Measurements from ENCODE around the gene GLG1. TPM values are rescaled to one million over a fixed set of nuclear protein-coding genes. Genes with fewer than 3 reads are reported as not detected.

The GLG1 gene
- total RNA-seq, 1 donor from 2014 or later, result 193 TPM

GRCh38 chr16:74622005-74622404 lies 15.1 kb upstream of the GLG1 start:
- no peak for DNase-seq (ENCODE audit: low spot score in 2 of 2, unreplicated experiment in 2 of 2)
- H3K27ac Mint-ChIP-seq, result no peak overlapping the region
- TF ChIP-seq CTCF (IDR thresholded peaks at IDR 0.05; ENCODE audit: unreplicated experiment), result no peak
- H3K4me1 Mint-ChIP-seq, result no peaks in the 10 kb centered on the region
- H3K4me3 Mint-ChIP-seq, result no peak overlapping the region
- no peaks in the 10 kb centered on the region for H3K27me3 Mint-ChIP-seq (ENCODE audit: low read depth)
- peaks cover 5% of the 10 kb centered on the region for H3K36me3 Mint-ChIP-seq
- H3K9me3 Mint-ChIP-seq, result no peaks in the 10 kb centered on the region

- Mint-ChIP-seq H3K27me3 (ENCODE audit: low read depth) (no peaks in the 10 kb centered on the region), H3K4me3 (no peak overlapping the region), H3K9me3 (no peaks in the 10 kb centered on the region), H3K4me1 (no peaks in the 10 kb centered on the region), H3K27ac (no peak overlapping the region), H3K36me3 (peaks cover 4% of the 10 kb centered on the region)
- DNase-seq (ENCODE audit: low spot score in 2 of 2, unreplicated experiment in 2 of 2), result no peak
- no peak for TF ChIP-seq CTCF (IDR thresholded peaks at IDR 0.05; ENCODE audit: unreplicated experiment)
Observed at GRCh38 chr16:74617206-74617788, 10.4 kb upstream of the GLG1 start.

GRCh38 chr16:74611721-74612120 lies 4.8 kb upstream of the GLG1 start:
- no peak for TF ChIP-seq CTCF (IDR thresholded peaks at IDR 0.05; ENCODE audit: unreplicated experiment)
- H3K4me1 Mint-ChIP-seq, result peaks cover 8% of the 10 kb centered on the region
- DNase-seq (ENCODE audit: low spot score in 2 of 2, unreplicated experiment in 2 of 2), result no peak
- H3K4me3 Mint-ChIP-seq, result no peak overlapping the region
- H3K36me3 Mint-ChIP-seq, result peaks cover 3% of the 10 kb centered on the region
- no peaks in the 10 kb centered on the region for H3K27me3 Mint-ChIP-seq (ENCODE audit: low read depth)
- H3K27ac Mint-ChIP-seq, result no peak overlapping the region
- H3K9me3 Mint-ChIP-seq, result no peaks in the 10 kb centered on the region

- no peaks in the 10 kb centered on the region for H3K36me3 Mint-ChIP-seq
- no peak overlapping the region for H3K4me3 Mint-ChIP-seq
- peaks cover 30% of the 10 kb centered on the region for H3K4me1 Mint-ChIP-seq
- no peak overlapping the region for H3K27ac Mint-ChIP-seq
- no peak for DNase-seq (ENCODE audit: low spot score in 2 of 2, unreplicated experiment in 2 of 2)
- TF ChIP-seq CTCF (IDR thresholded peaks at IDR 0.05; ENCODE audit: unreplicated experiment), result no peak
- H3K27me3 Mint-ChIP-seq (ENCODE audit: low read depth), result no peaks in the 10 kb centered on the region
- H3K9me3 Mint-ChIP-seq, result no peaks in the 10 kb centered on the region
Observed at GRCh38 chr16:74608944-74609343, 2.0 kb upstream of the GLG1 start.

GRCh38 chr16:74608381-74608780 lies 1.5 kb upstream of the GLG1 start:
- H3K4me1 Mint-ChIP-seq, result peaks cover 36% of the 10 kb centered on the region
- H3K27ac Mint-ChIP-seq, result no peak overlapping the region
- no peak for DNase-seq (ENCODE audit: low spot score in 2 of 2, unreplicated experiment in 2 of 2)
- H3K27me3 Mint-ChIP-seq (ENCODE audit: low read depth), result no peaks in the 10 kb centered on the region
- TF ChIP-seq CTCF (IDR thresholded peaks at IDR 0.05; ENCODE audit: unreplicated experiment), result no peak
- H3K36me3 Mint-ChIP-seq, result no peaks in the 10 kb centered on the region
- no peak overlapping the region for H3K4me3 Mint-ChIP-seq
- no peaks in the 10 kb centered on the region for H3K9me3 Mint-ChIP-seq

- H3K4me1 Mint-ChIP-seq, result peaks cover 37% of the 10 kb centered on the region
- H3K27ac Mint-ChIP-seq, result peak overlapping the region; percentile 47
- peak overlapping the region; percentile 87 for H3K4me3 Mint-ChIP-seq
- H3K27me3 Mint-ChIP-seq (ENCODE audit: low read depth), result no peaks in the 10 kb centered on the region
- DNase-seq (ENCODE audit: low spot score in 2 of 2, unreplicated experiment in 2 of 2), result no peak
- H3K36me3 Mint-ChIP-seq, result no peaks in the 10 kb centered on the region
- TF ChIP-seq CTCF (IDR thresholded peaks at IDR 0.05; ENCODE audit: unreplicated experiment), result no peak
- H3K9me3 Mint-ChIP-seq, result no peaks in the 10 kb centered on the region
Observed at GRCh38 chr16:74607962-74608356, 1.0 kb upstream of the GLG1 start.
